A673 (cell line): Measurements from ENCODE around the gene GTF3C5. TPM values are rescaled to one million over a fixed set of nuclear protein-coding genes. Genes with fewer than 3 reads are reported as not detected.

Experiments
- BruUV-seq: library from RNA; stranded (reverse); fragments of 400-500 nt; replicated peaks from 2 replicates; lab custom pipeline; 2021; lab: Mats Ljungman, UMichigan
- CTCF ChIA-PET: fragments of 300-600 bp; sonication (Branson Sonifier 250); formaldehyde crosslinking; loops from one replicate; lab custom pipeline; 2022; ENCODE audit warnings: antibody characterized with exemption; lab: Charles Lee
- POLR2A ChIA-PET: fragments of 300-600 bp; sonication (Branson Sonifier 250); formaldehyde crosslinking; loops from one replicate; lab custom pipeline; 2022; ENCODE audit warnings: antibody characterized with exemption; ENCODE audit not compliant: low non-redundant PET; lab: Charles Lee
- DNase-seq: peaks from one replicate; pipeline ENCODE4 v3.0.0-alpha.2; 2015; ENCODE audit warnings: low spot score
- H3K27ac ChIP-seq: fragments of 200-600 bp; sonication (generic); 2 replicates; pipeline ENCODE4 v1.5.1; 2016; ENCODE audit warnings: mixed run types, low read depth, mild to moderate bottlenecking, mixed read lengths, antibody characterized with exemption, low read length; ENCODE audit not compliant: poor library complexity, severe bottlenecking
- H3K27me3 ChIP-seq: fragments of 200-600 bp; sonication (generic); replicated peaks from 2 replicates; pipeline ENCODE4 v1.6.1; 2017; ENCODE audit warnings: mixed run types, low read depth, mild to moderate bottlenecking, mixed read lengths, antibody characterized with exemption, low read length; ENCODE audit not compliant: insufficient read depth, poor library complexity
- H3K36me3 ChIP-seq: fragments of 200-600 bp; sonication (generic); 2 replicates; pipeline ENCODE4 v1.6.1; 2016; ENCODE audit warnings: mixed run types, mild to moderate bottlenecking, mixed read lengths, antibody characterized with exemption, low read length; ENCODE audit not compliant: insufficient read depth, poor library complexity, severe bottlenecking
- H3K4me1 ChIP-seq: fragments of 200-600 bp; sonication (generic); 2 replicates; pipeline ENCODE4 v1.6.1; 2017; ENCODE audit warnings: mixed run types, mild to moderate bottlenecking, mixed read lengths, antibody characterized with exemption, low read length; ENCODE audit not compliant: insufficient read depth, poor library complexity, severe bottlenecking
- H3K4me3 ChIP-seq: fragments of 200-600 bp; sonication (generic); 2 replicates; pipeline ENCODE4 v1.5.1; 2016; ENCODE audit warnings: low read depth, mixed run types, mild to moderate bottlenecking, mixed read lengths, low read length; ENCODE audit not compliant: poor library complexity, severe bottlenecking
- H3K9me3 ChIP-seq: fragments of 200-600 bp; sonication (generic); 2 replicates; pipeline ENCODE4 v1.6.1; 2016; ENCODE audit warnings: mixed run types, low read depth, mild to moderate bottlenecking, mixed read lengths, antibody characterized with exemption, low read length; ENCODE audit not compliant: poor library complexity, severe bottlenecking
- CTCF ChIP-seq: fragments of 300-800, 200-600 bp; sonication (generic); conservative IDR thresholded peaks from 2 replicates; pipeline ENCODE4 v1.5.1; 2017; ENCODE audit warnings: low read depth, mild to moderate bottlenecking, antibody characterized with exemption, low read length, moderate library complexity, mixed read lengths
- EZH2 ChIP-seq: fragments of 200-600 bp; sonication (generic); IDR thresholded peaks from 2 replicates; pipeline ENCODE4 v1.6.1; 2017; ENCODE audit warnings: borderline replicate concordance, low read depth, mild to moderate bottlenecking, mixed read lengths, antibody characterized with exemption, low read length; ENCODE audit not compliant: poor library complexity, severe bottlenecking
- intact Hi-C: fragments of 100-400 bp; cut with micrococcal nuclease; formaldehyde crosslinking; loops from one replicate; pipeline ENCODE4 v1.10.0; 2022; ENCODE audit not compliant: unreplicated experiment
- total RNA-seq: library from RNA; stranded (reverse); gene quantifications from 2 replicates; pipeline ENCODE4 v1.2.3, GENCODE V29; 2021

The GTF3C5 gene
- total RNA-seq, 1 experiment from 2014 or later: 99.9 TPM

GRCh38 chr9:132991351-132992300, 39.2 kb upstream of the GTF3C5 start:
- CTCF ChIA-PET: no interaction called here
- POLR2A ChIA-PET: no interaction called here
- Histone ChIP-seq H3K9me3 (no peaks in the 10 kb centered on the region), H3K27ac (no peak overlapping the region), H3K36me3 (no peaks in the 10 kb centered on the region), H3K27me3 (peaks cover 40% of the 10 kb centered on the region), H3K4me3 (no peak overlapping the region), H3K4me1 (no peaks in the 10 kb centered on the region)
- no peak for TF ChIP-seq EZH2
- no peak for TF ChIP-seq CTCF
- no peak for DNase-seq
- intact Hi-C loops: no loop called here
- BruUV-seq: no TSS peak

- H3K9me3 ChIP-seq: no peaks in the 10 kb centered on the region
- no peaks in the 10 kb centered on the region for H3K36me3 ChIP-seq
- TF ChIP-seq CTCF (no peak), EZH2 (no peak)
- POLR2A ChIA-PET: no interaction called here
- intact Hi-C loops: no loop called here
- BruUV-seq: no TSS peak
- no peak for DNase-seq
- CTCF ChIA-PET: no interaction called here
- H3K4me1 ChIP-seq: no peaks in the 10 kb centered on the region
- no peak overlapping the region for H3K4me3 ChIP-seq
- H3K27ac ChIP-seq: no peak overlapping the region
- H3K27me3 ChIP-seq: peaks cover 31% of the 10 kb centered on the region
Observed at GRCh38 chr9:132993511-132993939, 37.3 kb upstream of the GTF3C5 start.

- H3K27me3 ChIP-seq: peaks cover 32% of the 10 kb centered on the region
- no TSS peak for BruUV-seq
- H3K4me1 ChIP-seq: no peaks in the 10 kb centered on the region
- ChIA-PET POLR2A (no interaction called here), CTCF (no interaction called here)
- H3K36me3 ChIP-seq: no peaks in the 10 kb centered on the region
- no peaks in the 10 kb centered on the region for H3K9me3 ChIP-seq
- DNase-seq: no peak
- intact Hi-C loops: no loop called here
- no peak overlapping the region for H3K27ac ChIP-seq
- H3K4me3 ChIP-seq: no peak overlapping the region
- TF ChIP-seq CTCF (no peak), EZH2 (no peak)
Observed at GRCh38 chr9:132994410-132995120, 36.2 kb upstream of the GTF3C5 start.
